Measurements from ENCODE around the gene BCL11B. TPM values are rescaled to one million over a fixed set of nuclear protein-coding genes. Genes with fewer than 3 reads are reported as not detected.
A peak's percentile ranks its signal among the peaks of the same experiment; 100 is the strongest.

The BCL11B gene
- total and polyA plus RNA-seq, 12 donors = 0.03 to 1.9 (median 0.11) TPM; not detected in 2

DNA sequence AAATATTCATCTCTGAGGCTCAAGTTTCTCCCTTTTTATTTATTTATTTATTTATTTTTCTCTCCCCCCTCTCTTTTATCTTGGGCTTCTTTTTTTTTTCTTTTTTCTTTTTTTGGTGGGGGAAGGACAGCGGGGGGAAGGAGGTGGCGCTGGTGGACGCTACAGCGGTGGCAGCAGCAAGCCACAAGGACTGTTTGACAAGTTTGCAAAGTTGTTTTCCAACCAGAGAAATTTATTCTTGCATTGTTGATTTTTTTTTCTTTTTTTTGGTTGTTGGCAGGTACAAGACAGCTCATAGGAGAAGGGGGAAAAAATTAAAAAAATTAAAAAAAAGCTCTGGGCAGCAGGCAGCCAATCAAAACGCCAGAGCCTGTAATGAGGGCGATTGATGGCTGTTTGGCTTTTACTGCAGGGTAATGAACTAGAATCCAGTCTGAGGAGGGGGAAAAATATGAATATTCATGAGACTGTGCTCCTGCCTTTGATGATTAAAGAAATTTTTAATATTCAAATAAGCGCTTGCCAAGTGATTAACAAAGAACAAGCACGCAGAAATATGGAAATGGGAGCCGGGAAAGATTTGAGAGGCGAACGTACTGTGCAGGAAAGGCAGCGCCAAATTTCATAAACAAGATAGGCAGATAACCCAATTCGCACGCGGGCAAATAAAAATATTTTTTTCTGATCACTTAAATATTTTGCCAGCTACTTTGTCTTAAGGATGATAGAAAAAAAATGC is 36.2 kb downstream of the BCL11B start:
- TF ChIP-seq, protein P1, sequence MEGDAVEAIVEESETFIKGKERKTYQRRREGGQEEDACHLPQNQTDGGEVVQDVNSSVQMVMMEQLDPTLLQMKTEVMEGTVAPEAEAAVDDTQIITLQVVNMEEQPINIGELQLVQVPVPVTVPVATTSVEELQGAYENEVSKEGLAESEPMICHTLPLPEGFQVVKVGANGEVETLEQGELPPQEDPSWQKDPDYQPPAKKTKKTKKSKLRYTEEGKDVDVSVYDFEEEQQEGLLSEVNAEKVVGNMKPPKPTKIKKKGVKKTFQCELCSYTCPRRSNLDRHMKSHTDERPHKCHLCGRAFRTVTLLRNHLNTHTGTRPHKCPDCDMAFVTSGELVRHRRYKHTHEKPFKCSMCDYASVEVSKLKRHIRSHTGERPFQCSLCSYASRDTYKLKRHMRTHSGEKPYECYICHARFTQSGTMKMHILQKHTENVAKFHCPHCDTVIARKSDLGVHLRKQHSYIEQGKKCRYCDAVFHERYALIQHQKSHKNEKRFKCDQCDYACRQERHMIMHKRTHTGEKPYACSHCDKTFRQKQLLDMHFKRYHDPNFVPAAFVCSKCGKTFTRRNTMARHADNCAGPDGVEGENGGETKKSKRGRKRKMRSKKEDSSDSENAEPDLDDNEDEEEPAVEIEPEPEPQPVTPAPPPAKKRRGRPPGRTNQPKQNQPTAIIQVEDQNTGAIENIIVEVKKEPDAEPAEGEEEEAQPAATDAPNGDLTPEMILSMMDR (IDR thresholded peaks at IDR 0.05) = no peak
- no peak for ATAC-seq
- Histone ChIP-seq H3K27me3 (peaks cover 3 to 73% (median 64%) of the 10 kb centered on the region in 7 donors), H3K9me3 (peaks cover 0 to 24% (median 8%) of the 10 kb centered on the region in 11 donors), H3K27ac (peak overlapping the region in 1 of 10 donors; percentile 55), H3K4me1 (peaks cover 0 to 8% (median 0%) of the 10 kb centered on the region in 9 donors), H3K36me3 (no peaks in the 10 kb centered on the region), H3K4me3 (no peak overlapping the region)
- intact Hi-C loops (cut with DNase I) = no loop called here
- no peak for DNase-seq
- 43 to 44% methylated on average over 15 of the region's 15 CpGs for WGBS, 2 donors

DNA sequence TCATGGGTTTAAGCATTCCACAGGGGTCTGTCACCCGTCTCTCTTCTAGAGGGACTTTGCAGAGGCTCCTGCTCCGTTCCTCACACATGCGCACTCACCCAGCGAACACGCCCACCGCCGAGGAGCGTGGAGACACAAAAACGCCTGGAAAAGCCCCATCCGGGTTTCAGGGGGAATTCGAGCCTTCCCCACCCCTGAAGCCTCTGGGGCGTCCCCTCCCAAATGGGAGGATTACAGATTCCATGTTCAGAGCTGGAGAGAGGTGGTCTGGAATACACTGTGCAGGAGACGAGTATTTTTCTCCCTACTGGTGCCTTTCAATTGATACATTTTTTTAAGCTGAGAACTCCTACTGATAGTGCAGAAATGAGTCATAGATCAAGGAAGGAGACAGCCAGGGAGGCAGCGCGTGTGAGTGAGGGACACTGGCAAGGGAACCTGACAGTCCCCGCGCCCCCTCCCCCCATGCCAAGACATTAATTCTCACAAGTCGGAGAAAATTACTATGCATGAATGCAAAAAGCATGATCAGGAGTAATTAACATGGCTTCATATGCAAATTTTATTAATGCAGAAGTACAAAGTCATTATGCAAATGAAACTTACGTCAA is 36.9 kb downstream of the BCL11B start:
- Histone ChIP-seq H3K4me1 (peaks cover 0 to 8% (median 0%) of the 10 kb centered on the region in 9 donors), H3K4me3 (no peak overlapping the region), H3K27ac (peak overlapping the region in 1 of 10 donors; percentile 39), H3K9me3 (peaks cover 0 to 24% (median 8%) of the 10 kb centered on the region in 11 donors), H3K27me3 (peaks cover 3 to 78% (median 67%) of the 10 kb centered on the region in 7 donors), H3K36me3 (no peaks in the 10 kb centered on the region)
- TF ChIP-seq, protein P1 (IDR thresholded peaks at IDR 0.05) = no peak
- intact Hi-C loops (cut with DNase I) = no loop called here
- DNase-seq (no peak), ATAC-seq (no peak)
- 1 to 4% methylated on average over 19 of the region's 19 CpGs for WGBS, 2 donors

DNA sequence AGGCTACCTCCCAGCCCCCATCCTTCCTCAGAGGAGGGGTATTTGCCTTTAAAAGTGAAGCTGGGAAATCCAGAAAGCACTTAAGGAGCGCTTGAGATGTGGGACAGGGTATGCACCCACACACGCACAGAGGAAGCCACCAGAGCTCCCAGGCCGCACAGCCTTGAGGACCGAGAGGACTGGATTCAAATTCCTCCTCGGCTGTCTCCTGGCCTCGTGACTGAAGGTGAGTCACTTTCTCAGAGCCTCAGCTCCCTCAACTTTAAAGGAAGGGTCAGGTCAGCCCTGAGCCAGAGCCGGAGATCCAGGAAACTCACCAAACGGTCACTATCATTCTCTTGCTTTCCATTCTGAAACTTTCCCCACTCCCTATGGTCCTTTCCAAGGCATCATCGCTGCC is 37.6 kb downstream of the BCL11B start:
- Histone ChIP-seq H3K36me3 (no peaks in the 10 kb centered on the region), H3K4me1 (peaks cover 0 to 8% (median 0%) of the 10 kb centered on the region in 9 donors), H3K4me3 (no peak overlapping the region), H3K9me3 (peaks cover 0 to 24% (median 8%) of the 10 kb centered on the region in 11 donors), H3K27ac (no peak overlapping the region), H3K27me3 (peaks cover 3 to 81% (median 74%) of the 10 kb centered on the region in 7 donors)
- intact Hi-C loops (cut with DNase I) = no loop called here
- ATAC-seq (no peak), DNase-seq (no peak)
- WGBS, 2 donors = 62 to 66% methylated on average over 9 of the region's 9 CpGs
- TF ChIP-seq, protein P1 (IDR thresholded peaks at IDR 0.05) = no peak

DNA sequence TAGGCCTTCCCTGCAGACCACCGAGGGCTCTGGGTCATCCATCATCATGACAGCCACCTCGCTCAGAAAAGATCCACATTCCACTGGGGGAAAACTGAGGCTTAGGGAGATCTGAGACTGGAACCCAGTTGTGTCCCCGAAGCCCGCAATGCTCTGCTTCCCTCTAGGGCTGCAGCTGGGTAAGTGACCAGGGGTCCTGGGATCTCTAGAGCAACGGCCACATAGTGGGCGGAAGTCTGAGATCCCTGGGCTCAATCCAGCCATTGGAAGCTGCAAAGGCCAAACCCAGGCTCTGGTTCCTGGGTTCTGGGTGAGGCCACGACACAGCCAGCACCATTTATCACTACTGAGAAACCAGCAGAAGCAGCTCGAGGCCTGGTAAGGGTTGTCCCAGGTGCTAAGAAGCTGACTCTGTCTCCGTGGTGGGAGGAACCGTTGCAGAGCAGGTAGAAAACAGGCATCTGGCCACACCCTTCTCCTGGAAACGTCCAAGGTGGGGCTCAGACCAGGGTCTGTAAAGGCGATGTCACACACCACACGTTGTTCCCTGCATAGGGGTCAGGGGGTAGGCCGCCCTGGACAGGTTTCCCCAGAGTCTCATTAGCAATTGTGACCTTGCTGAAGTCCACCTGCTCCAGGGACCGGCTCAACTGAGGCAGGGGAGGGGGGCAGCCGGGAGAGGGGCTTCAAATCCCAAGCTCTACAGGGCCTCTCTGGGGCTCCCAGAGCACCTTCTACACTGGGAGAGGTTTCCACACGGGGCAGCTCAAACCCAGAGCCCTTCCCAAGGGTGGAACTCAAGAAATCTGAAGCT is 38.6 kb downstream of the BCL11B start:
- peaks cover 0 to 24% (median 8%) of the 10 kb centered on the region in 11 donors for H3K9me3 ChIP-seq
- H3K27ac ChIP-seq = peak overlapping the region in 1 of 10 donors; percentile 34
- no peak overlapping the region for H3K4me3 ChIP-seq
- no peak for ATAC-seq
- peaks cover 3 to 82% (median 75%) of the 10 kb centered on the region in 7 donors for H3K27me3 ChIP-seq
- intact Hi-C loops (cut with DNase I) = no loop called here
- DNase-seq = no peak
- TF ChIP-seq, protein P1 (IDR thresholded peaks at IDR 0.05) = no peak
- H3K4me1 ChIP-seq = peaks cover 0 to 8% (median 0%) of the 10 kb centered on the region in 9 donors
- 77 to 79% methylated on average over 17 of the region's 17 CpGs for WGBS, 2 donors
- no peaks in the 10 kb centered on the region for H3K36me3 ChIP-seq

Measured in heart right ventricle (tissue), 16 donors.